Stimulated activated CD8-positive, alpha-beta memory T cell treated with anti-CD3 and anti-CD28 coated beads, Interleukin-4, amount 100 ng/mL, for 1 hour (primary cell): Measurements from ENCODE around the gene HUNK.
"Not testable (repeated sequence)": the region's sequence is repeated elsewhere in the genome, so short reads cannot be mapped to it uniquely, and the experiment has no call there.

ENCODE experiments used
- DNase-seq, 2 donors: peaks; one replicate each; pipeline ENCODE4 v3.0.0-alpha.2; 2020; ENCODE audit warnings: low read depth in 2 of 2, low spot score in 1 of 2

HUNK gene

DNA sequence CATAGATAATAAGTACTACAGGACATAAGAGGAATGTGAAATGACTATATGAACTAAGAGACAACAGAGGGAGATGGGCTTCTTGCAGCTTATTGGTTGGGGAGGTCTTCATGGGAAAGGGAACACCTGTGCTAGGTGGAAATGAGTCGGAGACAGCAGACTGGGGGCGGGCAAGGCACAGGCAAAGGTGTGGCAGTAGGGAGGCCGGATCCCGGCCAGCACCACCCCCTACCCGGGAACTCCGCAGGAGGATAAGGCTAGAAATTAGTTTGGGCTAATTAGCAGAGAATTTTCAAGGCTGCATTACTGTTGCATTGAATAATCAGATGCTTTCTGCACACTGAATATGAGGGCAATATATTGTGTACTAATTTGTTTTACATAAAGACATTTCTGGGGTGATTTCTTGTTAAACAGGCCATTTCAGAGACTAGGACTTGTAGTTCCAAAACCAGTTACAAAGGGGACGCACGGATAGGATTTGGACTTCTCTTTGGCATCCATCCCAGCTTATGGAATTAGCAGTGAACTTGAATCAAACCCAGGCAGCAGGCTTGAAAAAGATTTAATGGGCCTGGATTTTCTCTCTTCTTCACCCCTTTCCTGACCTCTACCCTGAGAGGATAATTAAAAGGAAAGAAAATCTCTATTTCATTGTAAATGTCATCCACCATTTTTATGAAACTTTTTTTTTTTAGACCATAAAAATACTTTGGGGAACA lies 2.2 kb upstream of the HUNK start:
- no peak for DNase-seq

DNA sequence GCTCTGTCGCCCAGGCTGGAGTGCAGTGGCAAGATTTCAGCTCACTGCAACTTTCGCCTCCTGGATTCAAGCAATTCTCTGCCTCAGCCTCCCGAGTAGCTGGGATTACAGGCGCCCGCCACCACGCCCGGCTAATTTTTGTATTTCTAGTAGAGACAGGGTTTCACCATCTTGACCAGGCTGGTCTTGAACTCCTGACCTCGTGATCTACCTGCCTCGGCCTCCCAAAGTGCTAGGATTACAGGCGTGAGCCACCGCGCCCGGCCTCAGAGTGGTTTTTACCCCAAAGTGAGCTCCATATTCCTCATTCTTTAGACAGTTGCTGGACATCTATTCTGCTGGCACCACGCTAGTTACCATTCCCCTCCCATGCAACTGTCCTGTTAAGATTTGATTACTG lies 1.4 kb upstream of the HUNK start:
- DNase-seq: not testable (repeated sequence)

DNA sequence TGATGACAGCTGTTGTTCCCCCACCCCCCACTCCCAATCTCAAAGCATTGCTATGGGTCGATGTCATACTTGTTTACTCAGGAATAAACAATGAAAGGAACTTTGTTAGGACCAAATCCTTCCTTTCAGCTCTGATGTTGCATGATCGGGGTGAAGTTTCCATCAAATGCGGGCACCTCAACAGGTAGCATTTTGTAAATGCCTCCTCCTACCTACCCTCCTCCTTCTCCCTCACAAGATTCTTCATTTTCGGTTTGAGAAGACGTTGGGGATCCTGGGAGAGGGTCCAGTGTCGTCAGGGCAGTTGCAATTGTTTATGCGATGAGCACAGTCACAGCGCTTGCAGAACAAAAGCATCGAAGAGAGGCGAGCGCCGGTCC lies 758 bp upstream of the HUNK start:
- DNase-seq: no peak

DNA sequence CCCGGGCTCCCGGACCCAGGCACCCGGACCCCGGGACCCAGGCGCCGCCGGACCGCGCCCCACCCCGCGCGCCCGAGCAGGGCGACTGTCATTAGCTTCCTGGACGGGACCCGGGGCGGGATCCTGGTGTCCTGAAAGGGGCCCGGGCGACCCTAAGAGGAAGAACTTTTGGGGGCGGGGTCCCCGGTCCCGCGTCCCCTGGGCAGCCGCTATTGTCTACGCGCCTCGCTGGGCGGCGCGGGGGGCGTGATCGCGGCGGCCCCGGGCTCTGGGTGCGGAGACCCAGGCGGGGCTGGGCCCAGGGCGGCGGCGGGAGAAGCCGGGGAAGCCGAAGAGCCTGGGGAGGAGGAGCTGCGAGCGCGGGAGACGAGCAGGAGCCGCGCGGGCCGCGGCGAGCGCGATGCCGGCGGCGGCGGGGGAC lies 465 bp downstream of the HUNK start:
- no peak for DNase-seq

DNA sequence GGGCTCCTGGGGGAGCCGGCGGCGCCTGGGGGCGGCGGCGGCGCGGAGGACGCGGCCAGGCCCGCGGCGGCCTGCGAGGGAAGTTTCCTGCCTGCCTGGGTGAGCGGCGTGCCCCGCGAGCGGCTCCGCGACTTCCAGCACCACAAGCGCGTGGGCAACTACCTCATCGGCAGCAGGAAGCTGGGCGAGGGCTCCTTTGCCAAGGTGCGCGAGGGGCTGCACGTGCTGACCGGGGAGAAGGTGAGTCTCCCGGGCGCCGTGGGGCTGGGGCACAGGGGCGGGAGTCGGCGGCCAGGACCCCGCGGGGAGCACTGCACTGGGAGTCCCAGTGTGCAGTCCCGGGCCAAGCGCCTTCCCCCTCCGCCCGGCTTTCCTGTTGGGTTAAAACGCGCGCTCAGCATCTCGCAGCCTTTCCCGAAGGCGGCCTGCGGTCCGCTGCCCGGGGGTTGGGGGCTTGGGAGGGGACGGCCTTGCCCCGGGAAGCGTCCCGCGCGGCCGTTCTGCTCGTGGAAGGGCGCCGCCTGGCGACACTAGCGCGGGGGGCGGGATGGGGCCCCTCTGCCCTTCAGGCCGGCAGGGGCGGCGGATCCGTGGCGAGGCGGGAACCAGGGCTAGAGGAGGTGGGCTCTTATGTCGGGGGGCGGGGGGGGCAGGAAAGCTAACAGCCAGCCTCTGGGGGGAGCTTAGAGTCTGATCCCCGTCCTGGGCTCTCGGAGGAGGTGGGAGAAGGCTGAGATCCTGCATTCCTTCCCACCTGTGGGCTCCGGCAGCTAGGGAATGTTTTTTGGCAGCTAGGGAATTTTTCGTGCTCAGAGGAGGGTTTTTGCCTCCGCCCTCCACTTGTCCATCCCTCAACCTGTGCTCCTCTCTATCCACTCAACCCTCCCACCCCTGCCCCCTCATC lies 1.1 kb downstream of the HUNK start:
- DNase-seq: no peak

DNA sequence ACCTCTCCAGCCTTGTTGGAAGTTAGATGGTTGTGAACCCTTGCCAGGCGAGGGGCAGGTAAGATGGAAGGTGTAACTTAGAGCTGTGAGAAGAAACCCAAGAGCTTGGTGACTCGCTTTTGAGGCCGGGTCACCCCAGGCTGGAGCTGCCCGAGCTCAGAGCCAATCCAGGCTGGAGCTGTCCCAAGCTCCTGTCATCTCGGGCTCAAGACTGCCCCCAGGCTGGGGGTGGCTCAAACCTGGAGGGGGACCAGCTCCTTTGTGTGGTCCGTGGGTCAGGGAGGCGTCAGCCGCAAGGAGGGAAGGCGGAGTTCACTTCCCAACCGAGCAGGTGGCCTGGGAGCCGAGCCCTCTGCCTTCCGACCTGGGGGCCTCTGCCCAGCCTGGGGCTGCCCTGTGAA lies 2.0 kb downstream of the HUNK start:
- DNase-seq: no peak

DNA sequence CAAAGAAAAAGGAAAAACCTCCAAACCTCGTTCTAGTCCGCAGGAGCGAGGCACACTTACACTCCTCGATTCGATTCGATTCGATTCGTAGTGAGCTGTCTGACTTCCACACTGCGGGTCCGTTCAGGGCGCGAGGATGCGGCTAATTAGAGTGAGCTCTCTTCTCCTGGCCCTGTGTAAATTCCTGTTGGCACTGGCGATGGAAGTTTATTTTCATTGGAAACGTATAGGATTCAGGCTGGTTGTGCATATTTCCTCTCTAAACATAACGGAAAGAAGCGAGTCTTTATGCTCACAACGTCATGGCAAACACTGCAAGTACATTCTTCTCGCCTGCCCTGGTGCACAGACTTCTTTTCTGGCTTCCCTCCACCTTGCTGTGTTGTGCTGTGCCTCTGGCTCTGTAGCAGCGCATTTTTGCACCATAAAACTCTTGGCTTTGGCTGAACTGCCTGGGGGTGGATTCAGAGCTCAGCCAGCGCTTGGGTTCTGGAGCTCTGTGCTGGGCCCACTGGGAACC lies 2.7 kb downstream of the HUNK start:
- no peak for DNase-seq

DNA sequence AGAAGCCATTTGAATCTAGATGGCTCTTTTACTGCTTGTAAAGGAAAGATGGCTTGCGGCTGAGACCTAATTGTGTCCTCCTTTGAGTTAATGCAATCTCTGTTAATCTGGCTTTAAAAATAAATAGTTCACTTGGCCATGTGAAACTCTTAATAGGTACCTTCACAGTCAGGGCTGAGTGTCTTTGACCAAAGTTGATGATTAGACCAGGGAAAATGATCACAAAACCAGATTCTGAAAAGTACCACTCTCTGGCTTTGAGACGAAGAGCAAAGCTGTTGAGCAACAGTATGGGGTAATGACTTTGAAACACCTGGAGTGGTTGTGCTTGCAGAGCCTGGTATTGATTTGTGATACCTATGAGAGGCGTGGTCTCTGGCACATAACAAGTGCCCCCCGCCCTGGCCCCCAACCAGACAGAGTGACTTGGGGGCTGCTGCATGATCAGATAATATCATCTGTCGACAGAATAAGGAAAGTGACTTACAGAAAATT lies 4.7 kb downstream of the HUNK start:
- DNase-seq: no peak

DNA sequence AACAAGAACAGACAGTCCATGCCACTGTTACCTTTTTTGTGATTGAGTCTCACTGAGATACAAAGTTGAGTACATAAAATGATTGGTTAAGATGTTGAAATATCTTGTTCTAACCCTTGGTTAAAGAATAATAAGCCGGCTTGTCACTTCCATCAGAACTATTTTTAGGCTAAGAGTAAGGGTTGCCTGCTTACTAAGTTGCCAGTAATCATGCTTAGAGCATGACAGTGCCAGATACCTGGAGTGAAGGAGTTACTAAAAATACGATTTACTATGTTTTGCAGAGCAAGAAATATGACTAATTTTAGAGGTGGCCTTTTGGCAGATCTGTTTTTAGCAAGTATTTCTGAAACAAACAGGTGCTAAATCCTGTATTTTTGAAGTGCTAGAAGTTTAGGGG lies 6.0 kb downstream of the HUNK start:
- no peak for DNase-seq

DNA sequence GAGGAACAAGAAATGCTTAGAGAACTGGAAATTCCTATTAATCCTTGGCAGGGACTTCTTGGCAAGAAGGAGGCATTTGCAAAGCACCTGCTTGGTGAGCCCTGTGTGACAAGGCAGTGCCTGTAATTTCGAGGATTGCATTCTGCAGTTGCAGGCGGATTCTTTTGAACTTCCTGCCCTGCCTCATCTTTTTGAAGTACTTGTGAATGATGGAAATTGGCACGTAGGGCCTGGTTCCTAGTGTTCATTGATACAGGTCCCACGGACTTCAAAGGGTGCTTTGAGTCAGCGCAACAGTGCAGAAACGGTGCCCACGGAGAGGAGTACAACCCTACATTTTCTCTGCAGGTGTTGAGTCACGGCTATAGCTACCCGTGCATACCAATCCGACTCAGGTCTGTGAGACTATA lies 6.4 kb downstream of the HUNK start:
- no peak for DNase-seq

DNA sequence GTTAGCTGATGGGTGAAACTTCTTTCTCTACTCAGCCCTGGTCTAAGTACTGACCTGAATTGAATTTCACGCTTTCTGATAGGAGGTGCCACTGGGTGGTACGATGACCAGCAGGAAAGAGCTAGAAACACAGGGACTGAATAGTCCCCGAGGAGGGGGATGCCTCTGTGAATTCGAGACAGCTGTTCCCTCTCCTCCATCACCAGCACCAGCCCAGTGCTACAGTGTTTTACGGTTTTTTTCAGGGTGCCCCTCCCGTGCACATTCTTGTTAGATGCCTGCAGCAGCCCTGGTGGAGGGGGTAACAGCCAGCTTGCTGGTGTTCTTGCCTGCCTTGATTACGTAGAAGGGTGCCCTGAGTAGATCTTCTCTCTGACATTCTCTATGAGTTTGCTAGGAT lies 7.1 kb downstream of the HUNK start:
- DNase-seq: no peak

DNA sequence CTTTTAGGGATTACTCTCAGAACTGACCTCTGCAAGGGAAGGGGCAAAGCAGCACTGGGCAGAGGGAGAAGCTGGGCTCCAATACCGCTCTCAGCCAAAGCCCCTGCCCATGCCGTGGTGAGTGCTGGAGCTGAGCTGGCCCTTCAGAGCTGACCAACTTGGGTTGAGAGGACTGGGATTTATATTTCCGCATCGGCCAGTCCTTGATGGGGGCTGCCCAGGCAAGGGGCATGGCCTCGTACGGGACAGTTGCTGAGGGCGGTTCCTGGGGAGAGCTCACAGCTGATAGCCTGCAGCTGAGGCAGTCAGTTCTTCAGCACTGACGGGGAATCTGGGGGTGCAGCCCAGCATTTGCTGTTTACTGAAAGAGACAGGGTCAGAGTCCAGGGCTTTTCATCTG lies 8.0 kb downstream of the HUNK start:
- DNase-seq: no peak

DNA sequence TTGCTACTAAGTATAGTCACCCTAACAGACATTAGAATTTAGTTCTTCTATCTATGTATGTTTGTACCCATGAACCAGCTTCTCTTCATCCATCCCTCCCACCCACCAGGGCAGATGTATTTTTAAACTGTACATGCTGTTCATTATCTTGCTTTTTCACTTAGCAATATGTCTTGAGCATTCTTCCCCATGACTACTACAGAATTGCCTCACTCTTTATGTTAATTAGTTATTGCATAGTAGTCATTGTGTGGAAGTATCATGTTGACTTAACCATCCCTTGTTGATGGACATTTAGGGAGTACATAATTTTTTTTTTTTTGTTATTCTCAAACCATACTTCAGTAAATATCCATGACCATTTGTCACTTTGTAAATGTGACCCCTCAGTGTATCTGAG lies 9.9 kb downstream of the HUNK start:
- DNase-seq: no peak

DNA sequence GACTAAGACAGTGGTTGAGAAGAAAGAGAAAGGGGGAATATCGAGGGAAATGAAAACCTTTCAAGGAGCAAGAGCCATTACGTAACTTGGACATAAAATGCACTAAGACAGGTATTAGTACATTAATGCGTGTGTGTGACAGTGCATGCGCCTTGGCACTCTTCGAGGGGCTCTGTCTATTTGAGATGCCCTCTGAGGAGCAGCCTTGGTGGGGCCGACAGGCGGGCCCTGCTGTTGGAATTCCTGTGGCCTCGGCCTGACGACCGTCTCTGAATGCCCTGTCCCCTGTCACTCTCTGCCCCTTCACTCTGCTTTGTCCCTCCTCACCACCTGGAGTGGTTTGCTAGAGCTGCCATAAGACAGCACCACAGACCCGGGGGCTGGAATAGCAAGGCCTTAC lies 12.3 kb downstream of the HUNK start:
- no peak for DNase-seq

DNA sequence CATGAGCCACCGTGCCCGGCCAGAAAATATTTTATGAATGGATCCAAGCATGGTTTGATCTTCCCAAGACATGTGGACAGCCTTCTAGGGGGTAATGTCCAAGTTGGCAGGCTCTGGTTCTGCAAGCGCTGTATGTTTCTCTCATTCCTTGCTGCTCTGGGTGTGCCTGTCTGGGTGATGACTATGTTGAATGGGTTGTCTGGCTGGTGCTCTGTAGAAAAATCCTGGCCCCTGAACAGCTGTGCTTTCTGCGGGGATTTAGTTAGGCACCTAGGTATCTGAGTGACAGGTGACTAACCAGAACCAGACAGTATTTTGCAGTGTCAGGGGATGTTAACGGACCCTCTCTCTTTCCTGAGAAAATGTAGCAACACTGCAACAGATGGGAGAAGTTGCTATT lies 14.1 kb downstream of the HUNK start:
- DNase-seq: no peak

DNA sequence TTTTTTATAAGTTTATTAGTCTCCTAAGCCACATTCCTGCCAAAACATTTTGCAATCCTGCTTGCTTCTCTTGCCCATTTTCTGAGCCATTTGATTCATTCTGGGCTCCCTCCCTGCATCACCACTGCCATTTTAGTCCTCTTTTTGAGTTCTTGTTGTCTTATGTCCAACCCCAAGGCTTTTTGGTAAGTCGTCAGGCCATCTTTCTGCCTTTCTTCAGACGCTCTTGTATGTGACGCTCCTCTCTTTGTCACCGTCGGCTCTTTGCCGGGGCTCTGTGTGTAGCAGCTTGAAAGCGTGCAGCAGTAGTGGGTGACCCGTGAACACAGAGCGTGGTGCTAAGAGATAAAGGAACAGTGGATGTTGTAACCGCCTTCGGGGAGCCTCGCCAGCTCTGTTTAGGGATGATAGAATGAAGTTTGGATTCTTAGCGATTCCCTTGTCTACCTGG lies 14.6 kb downstream of the HUNK start:
- no peak for DNase-seq

DNA sequence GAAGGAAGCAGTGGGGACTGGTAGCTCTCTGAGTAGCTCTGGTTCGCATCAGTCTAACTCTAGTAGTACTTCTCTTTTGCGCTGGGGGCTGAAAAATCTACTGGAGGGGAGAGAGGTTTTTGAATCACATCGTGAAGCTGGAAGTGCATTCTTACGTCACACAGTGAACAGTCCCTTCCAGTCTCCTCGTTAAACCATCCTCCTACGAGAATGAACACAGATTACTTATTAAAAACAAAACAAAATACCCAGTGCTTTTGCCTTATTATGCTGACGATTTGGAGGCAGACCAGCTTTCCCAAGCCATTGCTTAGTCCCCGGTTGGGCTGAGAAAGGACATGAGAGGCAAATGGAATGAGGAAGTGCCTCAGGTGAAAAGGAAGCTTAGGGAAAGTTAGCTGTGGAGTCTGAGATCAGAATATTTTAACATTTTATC lies 16.1 kb downstream of the HUNK start:
- DNase-seq: no peak

DNA sequence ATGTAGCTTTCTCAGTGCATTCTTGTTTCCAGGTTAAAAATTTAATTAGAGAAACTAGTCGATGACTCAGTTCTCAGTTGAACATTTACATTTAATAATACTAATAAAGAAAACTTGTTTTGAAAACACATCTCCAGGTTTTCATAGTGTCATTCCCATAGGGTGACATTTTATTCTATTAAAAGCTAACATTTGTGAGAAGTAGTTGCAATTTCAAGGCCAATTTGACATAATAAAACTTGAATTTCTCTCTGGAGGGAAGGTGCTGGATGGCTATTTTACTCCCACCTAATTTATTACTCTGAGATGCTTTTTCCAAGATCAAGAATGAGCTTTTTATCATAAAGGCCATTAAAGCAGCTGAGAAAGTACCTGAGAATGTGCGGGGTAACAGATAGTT lies 16.6 kb downstream of the HUNK start:
- DNase-seq: no peak

DNA sequence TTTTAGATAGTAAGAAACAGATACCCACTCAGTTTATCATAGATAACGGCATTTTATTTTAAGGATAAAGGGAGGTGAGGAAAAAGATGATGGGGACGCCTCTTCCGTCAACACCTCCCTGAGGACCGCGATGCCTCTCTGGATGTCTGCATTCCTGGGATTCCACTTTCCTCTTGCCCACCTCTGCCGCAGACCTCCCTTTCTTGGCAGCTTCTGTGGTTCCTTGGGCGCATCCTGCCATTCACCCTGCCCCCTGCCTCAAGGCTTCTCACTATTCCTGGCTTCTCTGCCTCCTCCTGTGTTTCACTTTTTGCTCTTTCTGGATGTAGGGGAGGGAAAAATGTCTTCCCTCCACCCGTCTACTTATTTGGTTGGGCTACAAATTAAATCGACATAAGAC lies 19.9 kb downstream of the HUNK start:
- DNase-seq: no peak

DNA sequence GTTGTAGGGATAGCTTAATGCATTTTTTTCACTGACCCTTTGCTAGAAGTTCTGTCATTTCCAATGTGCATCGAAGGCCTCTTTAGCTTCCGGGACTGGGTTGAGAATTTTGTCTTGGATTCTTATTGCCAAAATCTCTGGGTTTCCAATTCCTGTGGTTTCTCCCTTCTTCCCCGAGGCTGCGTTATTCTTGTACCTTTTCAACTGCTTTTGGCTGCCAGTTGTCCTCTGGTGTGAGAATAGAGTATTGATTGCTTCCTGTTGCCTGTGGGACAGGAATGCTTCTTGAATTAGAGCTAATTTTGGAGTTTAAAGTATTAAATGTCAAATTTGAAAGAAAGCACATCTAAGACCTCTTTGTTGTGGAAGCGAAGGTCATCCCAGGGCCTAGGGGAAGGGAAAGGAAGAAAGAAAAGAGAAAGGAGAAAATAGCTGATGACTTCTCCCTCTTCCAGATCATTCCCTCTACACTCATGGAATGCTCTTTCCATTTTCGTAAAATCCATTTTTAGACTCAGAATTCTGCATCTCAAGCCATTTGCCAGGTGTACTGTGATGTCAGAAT lies 21.1 kb downstream of the HUNK start:
- DNase-seq: no peak

DNA sequence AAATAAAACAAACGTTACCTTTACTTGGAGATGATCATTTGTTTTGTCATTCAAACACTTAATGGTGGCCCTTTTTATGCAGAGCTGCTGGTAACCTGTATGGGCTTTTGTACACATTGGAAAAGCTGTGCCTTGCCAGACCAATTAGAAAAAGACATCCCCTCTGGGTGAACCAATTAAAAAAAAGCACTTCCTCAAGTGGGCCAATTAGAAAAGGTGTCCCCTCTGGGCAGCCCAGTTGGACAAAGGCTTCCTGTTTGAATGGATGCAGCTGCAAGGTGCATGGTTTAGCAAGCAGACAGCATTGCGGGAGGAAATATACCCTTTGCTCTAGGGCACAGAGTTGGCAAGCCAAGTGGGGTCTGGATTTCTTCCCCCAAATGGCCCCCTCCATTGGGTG lies 21.6 kb downstream of the HUNK start:
- no peak for DNase-seq
